H9 (cell line): Measurements from ENCODE around the gene VWA5B1. TPM values are rescaled to one million over a fixed set of nuclear protein-coding genes. Genes with fewer than 3 reads are reported as not detected.

Source experiments
- DNase-seq: peaks from one replicate; pipeline ENCODE4 v3.0.0-alpha.2; 2017
- H2AFZ ChIP-seq: one replicate; pipeline ENCODE4 v1.6.1; 2013; ENCODE audit warnings: mild to moderate bottlenecking, low read length, control low read depth, moderate library complexity
- H2AK5ac ChIP-seq: 2 replicates; pipeline ENCODE4 v1.6.1; 2013; ENCODE audit warnings: low read length, control low read depth, mixed read lengths; ENCODE audit not compliant: insufficient read length
- H2BK120ac ChIP-seq: one replicate; pipeline ENCODE4 v1.6.1; 2013; ENCODE audit warnings: low read depth, mild to moderate bottlenecking, low read length, control low read depth, inconsistent platforms; ENCODE audit not compliant: poor library complexity, severe bottlenecking
- H2BK12ac ChIP-seq: 2 replicates; pipeline ENCODE4 v1.6.1; 2013; ENCODE audit warnings: low read length, control low read depth, mixed read lengths, low read depth; ENCODE audit not compliant: insufficient read length
- H2BK15ac ChIP-seq: 2 replicates; pipeline ENCODE4 v1.6.1; 2013; ENCODE audit warnings: low read depth, low read length, control low read depth
- H2BK20ac ChIP-seq: one replicate; pipeline ENCODE4 v1.6.1; 2013; ENCODE audit warnings: low read depth, mild to moderate bottlenecking, low read length, control low read depth, inconsistent platforms; ENCODE audit not compliant: poor library complexity, severe bottlenecking
- H2BK5ac ChIP-seq: 2 replicates; pipeline ENCODE4 v1.6.1; 2013; ENCODE audit warnings: low read length, control low read depth, mixed read lengths; ENCODE audit not compliant: insufficient read length
- H3K14ac ChIP-seq: 2 replicates; pipeline ENCODE4 v1.6.1; 2013; ENCODE audit warnings: low read length, control low read depth; ENCODE audit not compliant: insufficient read depth
- H3K18ac ChIP-seq: 2 replicates; pipeline ENCODE4 v1.6.1; 2013; ENCODE audit warnings: low read depth, mild to moderate bottlenecking, mixed read lengths, low read length, control low read depth; ENCODE audit not compliant: insufficient read length
- H3K23ac ChIP-seq: 2 replicates; pipeline ENCODE4 v1.6.1; 2013; ENCODE audit warnings: low read length, control low read depth, mixed read lengths, low read depth; ENCODE audit not compliant: insufficient read length
- H3K23me2 ChIP-seq: 2 replicates; pipeline ENCODE4 v1.6.1; 2013; ENCODE audit warnings: low read depth, mild to moderate bottlenecking, mixed read lengths, low read length, control low read depth; ENCODE audit not compliant: insufficient read length, poor library complexity, severe bottlenecking
- H3K27ac ChIP-seq: 2 replicates; pipeline ENCODE4 v1.5.1; 2013; ENCODE audit warnings: low read length, control low read depth, mixed read lengths, low read depth; ENCODE audit not compliant: insufficient read length
- H3K27me3 ChIP-seq: 2 replicates; pipeline ENCODE4 v1.6.1; 2013; ENCODE audit warnings: low read length, control low read depth, inconsistent platforms; ENCODE audit not compliant: insufficient read depth
- H3K4ac ChIP-seq: 2 replicates; pipeline ENCODE4 v1.6.1; 2013; ENCODE audit warnings: low read depth, mild to moderate bottlenecking, control low read depth, inconsistent platforms, low read length, moderate library complexity
- H3K4me1 ChIP-seq: 2 replicates; pipeline ENCODE4 v1.6.1; 2013; ENCODE audit warnings: low read length, control low read depth, inconsistent platforms; ENCODE audit not compliant: insufficient read depth
- H3K4me2 ChIP-seq: 2 replicates; pipeline ENCODE4 v1.6.1; 2013; ENCODE audit warnings: low read length, control low read depth, mixed read lengths; ENCODE audit not compliant: insufficient read length, insufficient read depth
- H3K56ac ChIP-seq: 2 replicates; pipeline ENCODE4 v1.6.1; 2013; ENCODE audit warnings: low read depth, mild to moderate bottlenecking, mixed read lengths, low read length, control low read depth; ENCODE audit not compliant: insufficient read length
- H3K79me1 ChIP-seq: 2 replicates; pipeline ENCODE4 v1.6.1; 2013; ENCODE audit warnings: low read depth, mild to moderate bottlenecking, moderate library complexity, low read length, control low read depth, inconsistent platforms; ENCODE audit not compliant: insufficient read depth, poor library complexity, severe bottlenecking
- H3K79me2 ChIP-seq: 2 replicates; pipeline ENCODE4 v1.6.1; 2013; ENCODE audit warnings: low read length, control low read depth, inconsistent platforms; ENCODE audit not compliant: insufficient read depth
- H3K9ac ChIP-seq: 2 replicates; pipeline ENCODE4 v1.6.1; 2013; ENCODE audit warnings: low read length, control low read depth, mixed read lengths; ENCODE audit not compliant: insufficient read length; ENCODE audit errors: extremely low read depth
- H3K9me3 ChIP-seq: one replicate; pipeline ENCODE4 v1.6.1; 2013; ENCODE audit warnings: low read depth, low read length, inconsistent platforms; ENCODE audit not compliant: control insufficient read depth
- H3T11ph ChIP-seq: one replicate; pipeline ENCODE4 v1.6.1; 2013; ENCODE audit warnings: mild to moderate bottlenecking, low read length, control low read depth, inconsistent platforms
- H4K20me1 ChIP-seq: one replicate; pipeline ENCODE4 v1.6.1; 2013; ENCODE audit not compliant: control insufficient read depth, insufficient read length, insufficient read depth
- H4K5ac ChIP-seq: 2 replicates; pipeline ENCODE4 v1.6.1; 2013; ENCODE audit warnings: low read depth, mild to moderate bottlenecking, mixed read lengths, low read length, control low read depth; ENCODE audit not compliant: insufficient read length
- H4K8ac ChIP-seq: replicated peaks from 2 replicates; pipeline ENCODE4 v1.6.1; 2013; ENCODE audit warnings: low read length, control low read depth, mixed read lengths, low read depth; ENCODE audit not compliant: insufficient read length
- H4K91ac ChIP-seq: 2 replicates; pipeline ENCODE4 v1.6.1; 2013; ENCODE audit warnings: low read depth, mild to moderate bottlenecking, moderate library complexity, mixed read lengths, low read length, control low read depth; ENCODE audit not compliant: insufficient read length
- H3K27ac Mint-ChIP-seq, 3 experiments: 2 replicates in 2 of 3; 3 replicates in 1 of 3; pipeline ENCODE4 v1.8.0; 2020 to 2021; ENCODE audit warnings: mixed read lengths in 3 of 3, mild to moderate bottlenecking in 1 of 3, moderate library complexity in 1 of 3
- H3K27me3 Mint-ChIP-seq: 2 replicates; pipeline ENCODE4 v1.8.0; 2021; ENCODE audit warnings: low read depth, mild to moderate bottlenecking, moderate library complexity, mixed read lengths
- H3K36me3 Mint-ChIP-seq, 3 experiments: 2 replicates in 2 of 3; 3 replicates in 1 of 3; pipeline ENCODE4 v1.8.0; 2020 to 2021; ENCODE audit warnings: low read depth in 3 of 3, mixed read lengths in 3 of 3; ENCODE audit not compliant: insufficient read depth in 1 of 3
- H3K4me1 Mint-ChIP-seq, 2 experiments: 2 replicates each; pipeline ENCODE4 v1.8.0; 2020; ENCODE audit warnings: mixed read lengths in 2 of 2
- H3K4me3 Mint-ChIP-seq, 2 experiments: 2 replicates in 1 of 2; 3 replicates in 1 of 2; pipeline ENCODE4 v1.8.0; 2020 to 2021; ENCODE audit warnings: mild to moderate bottlenecking in 2 of 2, mixed read lengths in 2 of 2, moderate library complexity in 1 of 2
- H3K9me3 Mint-ChIP-seq, 2 experiments: 2 replicates in 1 of 2; 3 replicates in 1 of 2; pipeline ENCODE4 v1.8.0; 2020; ENCODE audit warnings: mild to moderate bottlenecking in 2 of 2, mixed read lengths in 2 of 2, moderate library complexity in 1 of 2
- CTCF ChIP-seq: fragments of 200-600 bp; sonication (generic); conservative IDR thresholded peaks from 3 replicates; pipeline ENCODE4 v1.8.0; 2021; ENCODE audit warnings: antibody characterized with exemption, mild to moderate bottlenecking
- WGBS: extraction: QIAGEN DNeasy Blood & Tissue Kit; methylation state at CpG from one replicate; pipeline ENCODE4 v1.1.7; 2013; ENCODE audit warnings: missing lambda C conversion rate, low lambda C conversion rate, mixed read lengths; ENCODE audit not compliant: insufficient read length; ENCODE audit errors: extremely low coverage; 5-methylcytosine and 5-hydroxymethylcytosine counted together
- total RNA-seq: library from RNA; stranded (reverse); gene quantifications from 2 replicates; pipeline ENCODE4 v1.2.1, GENCODE V29; 2021

Gene VWA5B1
- total RNA-seq, 1 experiment from 2014 or later = not detected

GRCh38 chr1:20308569-20308968 lies 17.9 kb downstream of the VWA5B1 start:
- Histone ChIP-seq H3K23ac (no peak overlapping the region), H3T11ph (no peak overlapping the region), H4K91ac (no peak overlapping the region), H2BK20ac (no peak overlapping the region), H3K56ac (no peak overlapping the region), H4K5ac (no peak overlapping the region), H3K9ac (no peak overlapping the region), H3K18ac (no peak overlapping the region), H4K20me1 (no peaks in the 10 kb centered on the region), H3K4me2 (no peak overlapping the region), H2BK120ac (no peak overlapping the region), H2BK5ac (no peak overlapping the region), H3K27ac (no peak overlapping the region), H3K4me1 (no peaks in the 10 kb centered on the region), H3K9me3 (no peaks in the 10 kb centered on the region), H3K27me3 (0 out of 2 replicates have a peak, but pooled peaks cover 3% of the 10 kb centered on the region), H3K23me2 (no peaks in the 10 kb centered on the region), H3K14ac (no peak overlapping the region; the same call in 1 of the 2 replicates), H4K8ac (no peak overlapping the region), H3K79me1 (no peaks in the 10 kb centered on the region), H2BK12ac (no peak overlapping the region), H3K4ac (no peak overlapping the region), H3K79me2 (no peaks in the 10 kb centered on the region), H2AFZ (no peak overlapping the region), H2AK5ac (no peak overlapping the region), H2BK15ac (no peak overlapping the region)
- no peak for DNase-seq
- H3K36me3 Mint-ChIP-seq = no peaks in the 10 kb centered on the region; a peak in 1 of 7 replicates
- H3K4me1 Mint-ChIP-seq = no peaks in the 10 kb centered on the region
- no peak overlapping the region for H3K27ac Mint-ChIP-seq
- no peak for TF ChIP-seq CTCF
- H3K27me3 Mint-ChIP-seq = peaks cover 34% of the 10 kb centered on the region
- no CpG with 5 or more reads among the region's 5 CpGs for WGBS
- no peak overlapping the region for H3K4me3 Mint-ChIP-seq
- H3K9me3 Mint-ChIP-seq = peaks cover 0 to 3% of the 10 kb centered on the region in 2 experiments; a peak in 1 of 5 replicates
